HCT116 (cell line): ENCODE measurements around the gene ITGA1. TPM values are rescaled to one million over a fixed set of nuclear protein-coding genes. Genes with fewer than 3 reads are reported as not detected.

Experiments
- ATAC-seq: fragments of 200-7000 bp; cut with Tn5 transposase; 2 replicates; pipeline ENCODE4 v1.9.1; 2020; ENCODE audit warnings: mild to moderate bottlenecking, moderate library complexity
- BruUV-seq: library from RNA; stranded (reverse); fragments of 400-500 nt; replicated peaks from 2 replicates; lab custom pipeline; 2021; lab: Mats Ljungman, UMichigan
- CTCF ChIA-PET: fragments of 300-600 bp; sonication (Branson Sonifier 250); formaldehyde crosslinking; loops from one replicate; lab custom pipeline; 2021; ENCODE audit warnings: antibody characterized with exemption; lab: Charles Lee
- POLR2A ChIA-PET: fragments of 300-600, 350-600 bp; sonication (Branson Sonifier 250); formaldehyde crosslinking; loops from one replicate; lab custom pipeline; 2021; ENCODE audit warnings: antibody characterized with exemption; lab: Charles Lee
- RAD21 ChIA-PET, 2 experiments: fragments of 300-600 bp; sonication (Branson Sonifier 250); formaldehyde crosslinking; loops; one replicate each; lab custom pipeline; 2023; ENCODE audit warnings: low total read pairs in 2 of 2; ENCODE audit not compliant: uncharacterized antibody in 2 of 2, unreplicated experiment in 2 of 2, low non-redundant PET in 1 of 2; lab: Charles Lee
- DNase-seq: peaks from one replicate; pipeline ENCODE4 v3.0.0-alpha.2; 2010; ENCODE audit warnings: low read depth, low spot score
- H2AFZ ChIP-seq: fragments of 200-600 bp; shearing (Covaris generic), sonication (generic); 2 replicates; pipeline ENCODE4 v1.6.1; 2017; ENCODE audit warnings: low read depth, mixed run types, mixed read lengths, antibody characterized with exemption, low read length; ENCODE audit not compliant: poor library complexity, severe bottlenecking
- H3K27ac ChIP-seq: 2 replicates; pipeline ENCODE4 v1.5.1; 2012; ENCODE audit warnings: low read depth, low read length
- H3K27me3 ChIP-seq: fragments of 200-600 bp; sonication (generic); 2 replicates; pipeline ENCODE4 v1.6.1; 2016; ENCODE audit warnings: mixed run types, low read length, mixed read lengths; ENCODE audit not compliant: insufficient read depth
- H3K36me3 ChIP-seq, 2 experiments: fragments of 200-500 bp in 1 of 2; fragments of 200-600 bp in 1 of 2; sonication (Bioruptor generic) in 1 of 2; sonication (generic) in 1 of 2; 2 replicates each; pipeline versions ENCODE4 v1.5.1 to v1.6.1; 2014 to 2016; ENCODE audit warnings: low read length in 2 of 2, inconsistent platforms in 1 of 2, mixed read lengths in 1 of 2, mixed run types in 1 of 2; ENCODE audit not compliant: insufficient read depth in 2 of 2, control insufficient read depth in 1 of 2
- H3K4me1 ChIP-seq, 2 experiments: fragments of 200-600 bp in 1 of 2; sonication (generic) in 1 of 2; 2 replicates each; pipeline versions ENCODE4 v1.5.1 to v1.6.1; 2012 to 2017; ENCODE audit warnings: low read length in 2 of 2, inconsistent platforms in 1 of 2, mild to moderate bottlenecking in 1 of 2, mixed read lengths in 1 of 2, mixed run types in 1 of 2, moderate library complexity in 1 of 2; ENCODE audit not compliant: insufficient read depth in 2 of 2, control insufficient read depth in 1 of 2
- H3K4me2 ChIP-seq: fragments of 200-600 bp; sonication (generic); 2 replicates; pipeline ENCODE4 v1.6.1; 2017; ENCODE audit warnings: mixed run types, low read length, mixed read lengths
- H3K4me3 ChIP-seq, 2 experiments: fragments of 200-600 bp in 1 of 2; sonication (generic) in 1 of 2; replicated peaks in 1 of 2; 2 replicates each; pipeline ENCODE4 v1.5.1; 2011 to 2016; ENCODE audit warnings: low read length in 2 of 2, control low read depth in 1 of 2, low read depth in 1 of 2, mild to moderate bottlenecking in 1 of 2, mixed read lengths in 1 of 2, mixed run types in 1 of 2
- H3K79me2 ChIP-seq: fragments of 200-600 bp; sonication (generic); 2 replicates; pipeline ENCODE4 v1.6.1; 2017; ENCODE audit warnings: mild to moderate bottlenecking, mixed run types, low read length, moderate library complexity, mixed read lengths; ENCODE audit not compliant: insufficient read depth
- H3K9ac ChIP-seq: fragments of 200-600 bp; sonication (generic); 2 replicates; pipeline ENCODE4 v1.6.1; 2016; ENCODE audit warnings: low read length, mixed read lengths
- H3K9me2 ChIP-seq: fragments of 200-600 bp; sonication (generic), shearing (Covaris generic); 2 replicates; pipeline ENCODE4 v1.6.1; 2017; ENCODE audit warnings: mixed run types, mild to moderate bottlenecking, moderate library complexity; ENCODE audit not compliant: insufficient read depth
- H3K9me3 ChIP-seq, 2 experiments: fragments of 200-500 bp in 1 of 2; fragments of 200-600 bp in 1 of 2; sonication (Bioruptor generic) in 1 of 2; sonication (generic) in 1 of 2; 2 replicates each; pipeline ENCODE4 v1.6.1; 2014 to 2017; ENCODE audit warnings: low read length in 2 of 2, mixed read lengths in 2 of 2, inconsistent platforms in 1 of 2, low read depth in 1 of 2, mild to moderate bottlenecking in 1 of 2, mixed run types in 1 of 2, moderate library complexity in 1 of 2; ENCODE audit not compliant: control insufficient read depth in 1 of 2, insufficient read depth in 1 of 2
- H4K20me1 ChIP-seq: fragments of 200-600 bp; sonication (generic), shearing (Covaris generic); 2 replicates; pipeline ENCODE4 v1.6.1; 2017; ENCODE audit warnings: mixed run types, mild to moderate bottlenecking, moderate library complexity; ENCODE audit not compliant: insufficient read depth
- CEBPB ChIP-seq: IDR thresholded peaks from 2 replicates; pipeline ENCODE4 v1.6.1; 2012; ENCODE audit warnings: low read depth
- ELF1 ChIP-seq: IDR thresholded peaks from 2 replicates; pipeline ENCODE4 v1.6.1; 2012; ENCODE audit warnings: low read depth, borderline replicate concordance
- EZH2 ChIP-seq: fragments of 200-600 bp; sonication (generic); IDR thresholded peaks from 2 replicates; pipeline ENCODE4 v1.6.1; 2017; ENCODE audit warnings: antibody characterized with exemption, mixed run types
- FOSL1 ChIP-seq: IDR thresholded peaks from 2 replicates; pipeline ENCODE4 v1.6.1; 2012; ENCODE audit warnings: low read depth
- JUND ChIP-seq: IDR thresholded peaks from 2 replicates; pipeline ENCODE4 v1.6.1; 2012
- POLR2A ChIP-seq: IDR thresholded peaks from 2 replicates; pipeline ENCODE4 v1.7.0; 2011; ENCODE audit warnings: borderline replicate concordance; ENCODE audit not compliant: insufficient read depth, insufficient read length; ENCODE audit errors: extremely low read depth
- POLR2AphosphoS5 ChIP-seq: IDR thresholded peaks from 2 replicates; pipeline ENCODE4 v1.6.1; 2011; ENCODE audit warnings: mild to moderate bottlenecking, low read depth, low read length, moderate library complexity
- SIN3A ChIP-seq: IDR thresholded peaks from 2 replicates; pipeline ENCODE4 v1.6.1; 2012; ENCODE audit warnings: low read depth
- SRF ChIP-seq: IDR thresholded peaks from 2 replicates; pipeline ENCODE4 v1.6.1; 2012; ENCODE audit warnings: low read depth
- ZFX ChIP-seq: fragments of 450-650 bp; IDR thresholded peaks from 2 replicates; pipeline ENCODE4 v1.6.1; 2017
- intact Hi-C: fragments of 100-400 bp; cut with micrococcal nuclease; formaldehyde crosslinking; loops from 2 replicates; pipeline ENCODE4 v1.10.0; 2022
- total RNA-seq: library from RNA; stranded (reverse); gene quantifications from one replicate; pipeline ENCODE4 v1.2.1, GENCODE V29; 2021; ENCODE audit not compliant: unreplicated experiment
- TF ChIP-seq, protein P1 (sequence below): IDR thresholded peaks from 2 replicates; pipeline ENCODE4 v1.6.1; 2012; ENCODE audit warnings: low read depth
- TF ChIP-seq, protein P2 (sequence below): IDR thresholded peaks from 2 replicates; pipeline ENCODE4 v1.6.1; 2011; ENCODE audit warnings: mild to moderate bottlenecking, low read length, moderate library complexity; ENCODE audit not compliant: insufficient replicate concordance; ENCODE audit errors: extremely low read depth
- TF ChIP-seq, protein P3 (sequence below): IDR thresholded peaks from 2 replicates; pipeline ENCODE4 v1.6.1; 2012

ITGA1 gene
- total RNA-seq, 1 experiment from 2014 or later: 1.8 TPM

GRCh38 chr5:52985306-52985705, 197.6 kb downstream of the ITGA1 start:
- ChIA-PET CTCF (interaction anchor here (1.3 to 1.7 kb wide), 2 partner anchors 36 to 37 kb away, joined by 5 to 7 read pairs; no protein-coding TSS in a partner anchor), POLR2A (interaction anchor here (0.5 kb wide), 1 partner anchor 47 kb away, joined by 4 read pairs; no protein-coding TSS in a partner anchor), RAD21 (interaction anchor here in 1 of 2 experiments (0.6 kb wide), 1 partner anchor 16 kb away, joined by 5 read pairs; no protein-coding TSS in a partner anchor)
- Histone ChIP-seq H3K4me2 (no peak overlapping the region; the same call in 1 of the 2 replicates), H3K27me3 (no peaks in the 10 kb centered on the region), H3K9me2 (no peaks in the 10 kb centered on the region), H3K36me3 (no peaks in the 10 kb centered on the region), H4K20me1 (no peaks in the 10 kb centered on the region), H3K9ac (no peak overlapping the region), H3K9me3 (no peaks in the 10 kb centered on the region), H3K79me2 (peaks cover 7% of the 10 kb centered on the region), H3K27ac (no peak overlapping the region), H2AFZ (peak overlapping the region; percentile 51), H3K4me3 (no peak overlapping the region), H3K4me1 (peaks cover 29 to 59% of the 10 kb centered on the region in 2 experiments)
- TF ChIP-seq JUND: peak; percentile 9; the same call in 1 of the 2 replicates
- no peak for TF ChIP-seq SRF
- no TSS peak for BruUV-seq
- intact Hi-C loops: no loop called here
- no peak for ATAC-seq
- DNase-seq: no peak

DNA sequence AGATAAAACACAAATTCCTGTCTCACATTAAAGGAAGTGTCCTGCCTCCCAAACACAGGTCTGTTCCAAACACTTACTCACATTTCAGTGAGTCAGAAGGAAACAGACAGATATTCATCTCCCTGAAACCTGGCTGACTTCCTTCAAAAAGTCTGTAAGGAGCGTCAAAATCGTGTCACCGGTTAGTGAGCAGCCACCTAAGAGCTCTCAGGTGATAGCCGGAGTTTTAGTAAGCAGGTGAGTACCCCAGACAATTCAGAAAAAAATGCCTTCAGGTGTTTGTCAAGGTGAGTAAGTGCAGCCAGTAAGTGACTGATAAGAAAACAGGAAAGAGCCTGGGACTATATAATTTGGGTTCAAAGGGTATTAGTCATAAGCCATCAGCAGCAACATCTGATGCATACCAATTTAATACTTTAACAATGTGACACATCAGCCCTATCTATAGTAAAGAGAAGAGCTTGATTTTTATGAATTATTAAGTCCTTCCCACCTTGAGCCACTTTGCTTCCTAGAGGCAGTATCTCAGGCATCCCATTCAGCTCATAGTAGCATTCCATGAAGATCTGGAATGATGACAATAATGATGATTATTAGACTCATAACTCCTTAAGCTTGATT, 200.1 kb downstream of the ITGA1 start:
- H3K4me1 ChIP-seq: peaks cover 35 to 64% of the 10 kb centered on the region in 2 experiments
- TF ChIP-seq SIN3A (peak; percentile 96), SRF (no peak), POLR2AphosphoS5 (peak; percentile 47; the same call in 1 of the 2 replicates), ELF1 (0 out of 2 replicates have a peak, but pooled peaks have one; percentile 29), CEBPB (peak; percentile 84), ZFX (no peak), JUND (peak; percentile 95), FOSL1 (peak; percentile 96), EZH2 (no peak), POLR2A (no peak)
- TF ChIP-seq, protein P1, sequence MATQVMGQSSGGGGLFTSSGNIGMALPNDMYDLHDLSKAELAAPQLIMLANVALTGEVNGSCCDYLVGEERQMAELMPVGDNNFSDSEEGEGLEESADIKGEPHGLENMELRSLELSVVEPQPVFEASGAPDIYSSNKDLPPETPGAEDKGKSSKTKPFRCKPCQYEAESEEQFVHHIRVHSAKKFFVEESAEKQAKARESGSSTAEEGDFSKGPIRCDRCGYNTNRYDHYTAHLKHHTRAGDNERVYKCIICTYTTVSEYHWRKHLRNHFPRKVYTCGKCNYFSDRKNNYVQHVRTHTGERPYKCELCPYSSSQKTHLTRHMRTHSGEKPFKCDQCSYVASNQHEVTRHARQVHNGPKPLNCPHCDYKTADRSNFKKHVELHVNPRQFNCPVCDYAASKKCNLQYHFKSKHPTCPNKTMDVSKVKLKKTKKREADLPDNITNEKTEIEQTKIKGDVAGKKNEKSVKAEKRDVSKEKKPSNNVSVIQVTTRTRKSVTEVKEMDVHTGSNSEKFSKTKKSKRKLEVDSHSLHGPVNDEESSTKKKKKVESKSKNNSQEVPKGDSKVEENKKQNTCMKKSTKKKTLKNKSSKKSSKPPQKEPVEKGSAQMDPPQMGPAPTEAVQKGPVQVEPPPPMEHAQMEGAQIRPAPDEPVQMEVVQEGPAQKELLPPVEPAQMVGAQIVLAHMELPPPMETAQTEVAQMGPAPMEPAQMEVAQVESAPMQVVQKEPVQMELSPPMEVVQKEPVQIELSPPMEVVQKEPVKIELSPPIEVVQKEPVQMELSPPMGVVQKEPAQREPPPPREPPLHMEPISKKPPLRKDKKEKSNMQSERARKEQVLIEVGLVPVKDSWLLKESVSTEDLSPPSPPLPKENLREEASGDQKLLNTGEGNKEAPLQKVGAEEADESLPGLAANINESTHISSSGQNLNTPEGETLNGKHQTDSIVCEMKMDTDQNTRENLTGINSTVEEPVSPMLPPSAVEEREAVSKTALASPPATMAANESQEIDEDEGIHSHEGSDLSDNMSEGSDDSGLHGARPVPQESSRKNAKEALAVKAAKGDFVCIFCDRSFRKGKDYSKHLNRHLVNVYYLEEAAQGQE: no peak
- TF ChIP-seq, protein P2, sequence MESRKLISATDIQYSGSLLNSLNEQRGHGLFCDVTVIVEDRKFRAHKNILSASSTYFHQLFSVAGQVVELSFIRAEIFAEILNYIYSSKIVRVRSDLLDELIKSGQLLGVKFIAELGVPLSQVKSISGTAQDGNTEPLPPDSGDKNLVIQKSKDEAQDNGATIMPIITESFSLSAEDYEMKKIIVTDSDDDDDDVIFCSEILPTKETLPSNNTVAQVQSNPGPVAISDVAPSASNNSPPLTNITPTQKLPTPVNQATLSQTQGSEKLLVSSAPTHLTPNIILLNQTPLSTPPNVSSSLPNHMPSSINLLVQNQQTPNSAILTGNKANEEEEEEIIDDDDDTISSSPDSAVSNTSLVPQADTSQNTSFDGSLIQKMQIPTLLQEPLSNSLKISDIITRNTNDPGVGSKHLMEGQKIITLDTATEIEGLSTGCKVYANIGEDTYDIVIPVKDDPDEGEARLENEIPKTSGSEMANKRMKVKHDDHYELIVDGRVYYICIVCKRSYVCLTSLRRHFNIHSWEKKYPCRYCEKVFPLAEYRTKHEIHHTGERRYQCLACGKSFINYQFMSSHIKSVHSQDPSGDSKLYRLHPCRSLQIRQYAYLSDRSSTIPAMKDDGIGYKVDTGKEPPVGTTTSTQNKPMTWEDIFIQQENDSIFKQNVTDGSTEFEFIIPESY: no peak
- TF ChIP-seq, protein P3, sequence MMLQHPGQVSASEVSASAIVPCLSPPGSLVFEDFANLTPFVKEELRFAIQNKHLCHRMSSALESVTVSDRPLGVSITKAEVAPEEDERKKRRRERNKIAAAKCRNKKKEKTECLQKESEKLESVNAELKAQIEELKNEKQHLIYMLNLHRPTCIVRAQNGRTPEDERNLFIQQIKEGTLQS: 0 out of 2 replicates have a peak, but pooled peaks have one; percentile 56

More for the DNA sequence above, 200.1 kb downstream of the ITGA1 start:
- H3K9me2 ChIP-seq: no peaks in the 10 kb centered on the region
- no peak overlapping the region for H2AFZ ChIP-seq
- peak overlapping the region; percentile 84 to 87 for H3K4me3 ChIP-seq
- H4K20me1 ChIP-seq: no peaks in the 10 kb centered on the region
- DNase-seq: peak; percentile 93
- peaks cover 29% of the 10 kb centered on the region for H3K79me2 ChIP-seq
- CTCF ChIA-PET: interaction anchor here (0.8 to 1.4 kb wide), 4 partner anchors 11 to 106 kb away, joined by 3 to 10 read pairs (median 4); no protein-coding TSS in a partner anchor
- intact Hi-C loops: loop anchor here (1.0 to 2.0 kb wide), 2 partner anchors 47 to 188 kb away; no protein-coding TSS in a partner anchor
- peaks cover 0 to 8% of the 10 kb centered on the region in 2 experiments; a peak in 1 of 4 replicates for H3K36me3 ChIP-seq
- H3K27ac ChIP-seq: peak overlapping the region; percentile 82
- POLR2A ChIA-PET: interaction anchor here (0.9 to 1.7 kb wide), 6 partner anchors 11 to 48 kb away, joined by 3 to 6 read pairs (median 4); no protein-coding TSS in a partner anchor
- H3K27me3 ChIP-seq: no peaks in the 10 kb centered on the region
- peak; percentile 59 for ATAC-seq
- H3K9ac ChIP-seq: peak overlapping the region; percentile 69
- no TSS peak for BruUV-seq
- H3K9me3 ChIP-seq: no peaks in the 10 kb centered on the region
- RAD21 ChIA-PET: interaction anchor here in 1 of 2 experiments (0.8 to 1.4 kb wide), 2 partner anchors 39 to 40 kb away, joined by 4 to 5 read pairs; no protein-coding TSS in a partner anchor
- H3K4me2 ChIP-seq: peak overlapping the region; percentile 92
